ENCODE data around the gene GRK5. TPM values are rescaled to one million over a fixed set of nuclear protein-coding genes. Genes with fewer than 3 reads are reported as not detected.

Gene GRK5
- total RNA-seq, 1 experiment from 2014 or later, result 2.3 TPM

DNA sequence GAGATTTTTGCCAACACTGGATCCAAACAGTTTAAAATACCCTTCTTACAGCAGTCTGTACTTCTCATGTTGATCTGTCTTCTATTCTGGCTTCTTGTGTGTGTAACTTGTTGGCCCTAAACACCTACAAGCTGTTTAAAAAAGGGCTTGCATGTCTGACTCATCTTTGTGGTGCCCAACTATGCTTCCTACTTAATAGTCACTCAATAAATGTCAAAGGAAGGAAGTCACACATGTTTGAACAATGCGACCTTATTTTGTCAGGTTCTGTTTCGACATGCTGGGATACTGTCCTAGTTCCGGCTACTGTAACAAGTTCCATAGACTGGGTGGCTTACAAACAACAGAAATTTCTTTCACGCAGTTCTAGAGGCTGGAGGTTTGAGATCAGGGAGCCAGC is 9.4 kb upstream of the GRK5 start:
- ATAC-seq (no peak), DNase-seq (ENCODE audit: low spot score) (no peak)
- Mint-ChIP-seq H3K27me3 (ENCODE audit: low read depth) (no peaks in the 10 kb centered on the region; the same call in 1 of the 2 replicates), H3K4me3 (no peak overlapping the region), H3K27ac (no peak overlapping the region), H3K4me1 (peaks cover 9% of the 10 kb centered on the region), H3K36me3 (no peaks in the 10 kb centered on the region), H3K9me3 (no peaks in the 10 kb centered on the region)
- ChIA-PET POLR2A (interaction anchor here (0.5 kb wide), 1 partner anchor 243 kb away, joined by 4 read pairs; no protein-coding TSS in a partner anchor), CTCF (interaction anchor here (0.6 to 4.4 kb wide), 43 partner anchors 9 to 399 kb away, joined by 3 to 95 read pairs (median 7); partner anchors contain the start of genes DENND10, GRK5, SFXN4 and TIAL1)
- TF ChIP-seq, protein P1, sequence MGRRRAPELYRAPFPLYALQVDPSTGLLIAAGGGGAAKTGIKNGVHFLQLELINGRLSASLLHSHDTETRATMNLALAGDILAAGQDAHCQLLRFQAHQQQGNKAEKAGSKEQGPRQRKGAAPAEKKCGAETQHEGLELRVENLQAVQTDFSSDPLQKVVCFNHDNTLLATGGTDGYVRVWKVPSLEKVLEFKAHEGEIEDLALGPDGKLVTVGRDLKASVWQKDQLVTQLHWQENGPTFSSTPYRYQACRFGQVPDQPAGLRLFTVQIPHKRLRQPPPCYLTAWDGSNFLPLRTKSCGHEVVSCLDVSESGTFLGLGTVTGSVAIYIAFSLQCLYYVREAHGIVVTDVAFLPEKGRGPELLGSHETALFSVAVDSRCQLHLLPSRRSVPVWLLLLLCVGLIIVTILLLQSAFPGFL (CRISPR knock-in tag; IDR thresholded peaks at IDR 0.05; ENCODE audit: borderline replicate concordance), result no peak
- TF ChIP-seq ETV6 (CRISPR knock-in tag; IDR thresholded peaks at IDR 0.05) (no peak), FOXP1 (CRISPR knock-in tag; IDR thresholded peaks at IDR 0.05; ENCODE audit: borderline replicate concordance) (no peak), NFE2L1 (CRISPR knock-in tag; IDR thresholded peaks at IDR 0.05) (no peak), OVOL2 (CRISPR knock-in tag; IDR thresholded peaks at IDR 0.05; ENCODE audit: borderline replicate concordance) (no peak), FOXK1 (CRISPR knock-in tag; IDR thresholded peaks at IDR 0.05) (no peak), EMX1 (CRISPR knock-in tag; IDR thresholded peaks at IDR 0.05) (no peak), ESRRA (CRISPR knock-in tag; IDR thresholded peaks at IDR 0.05; ENCODE audit: borderline replicate concordance) (no peak), SOX15 (CRISPR knock-in tag; IDR thresholded peaks at IDR 0.05) (no peak), GABPB1 (CRISPR knock-in tag; IDR thresholded peaks at IDR 0.05) (no peak), NFATC4 (CRISPR knock-in tag; IDR thresholded peaks at IDR 0.05) (no peak), CBFB (CRISPR knock-in tag; IDR thresholded peaks at IDR 0.05; ENCODE audit: low read depth) (no peak), GRHL2 (CRISPR knock-in tag; IDR thresholded peaks at IDR 0.05; ENCODE audit: insufficient replicate concordance, severe bottlenecking) (no peak)
- TF ChIP-seq, protein P2, sequence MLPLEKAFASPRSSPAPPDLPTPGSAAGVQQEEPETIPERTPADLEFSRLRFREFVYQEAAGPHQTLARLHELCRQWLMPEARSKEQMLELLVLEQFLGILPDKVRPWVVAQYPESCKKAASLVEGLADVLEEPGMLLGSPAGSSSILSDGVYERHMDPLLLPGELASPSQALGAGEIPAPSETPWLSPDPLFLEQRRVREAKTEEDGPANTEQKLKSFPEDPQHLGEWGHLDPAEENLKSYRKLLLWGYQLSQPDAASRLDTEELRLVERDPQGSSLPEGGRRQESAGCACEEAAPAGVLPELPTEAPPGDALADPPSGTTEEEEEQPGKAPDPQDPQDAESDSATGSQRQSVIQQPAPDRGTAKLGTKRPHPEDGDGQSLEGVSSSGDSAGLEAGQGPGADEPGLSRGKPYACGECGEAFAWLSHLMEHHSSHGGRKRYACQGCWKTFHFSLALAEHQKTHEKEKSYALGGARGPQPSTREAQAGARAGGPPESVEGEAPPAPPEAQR (CRISPR knock-in tag; IDR thresholded peaks at IDR 0.05), result no peak
- TF ChIP-seq, protein P3, sequence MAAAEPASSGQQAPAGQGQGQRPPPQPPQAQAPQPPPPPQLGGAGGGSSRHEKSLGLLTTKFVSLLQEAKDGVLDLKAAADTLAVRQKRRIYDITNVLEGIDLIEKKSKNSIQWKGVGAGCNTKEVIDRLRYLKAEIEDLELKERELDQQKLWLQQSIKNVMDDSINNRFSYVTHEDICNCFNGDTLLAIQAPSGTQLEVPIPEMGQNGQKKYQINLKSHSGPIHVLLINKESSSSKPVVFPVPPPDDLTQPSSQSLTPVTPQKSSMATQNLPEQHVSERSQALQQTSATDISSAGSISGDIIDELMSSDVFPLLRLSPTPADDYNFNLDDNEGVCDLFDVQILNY (CRISPR knock-in tag; IDR thresholded peaks at IDR 0.05), result no peak
- TF ChIP-seq, protein P4, sequence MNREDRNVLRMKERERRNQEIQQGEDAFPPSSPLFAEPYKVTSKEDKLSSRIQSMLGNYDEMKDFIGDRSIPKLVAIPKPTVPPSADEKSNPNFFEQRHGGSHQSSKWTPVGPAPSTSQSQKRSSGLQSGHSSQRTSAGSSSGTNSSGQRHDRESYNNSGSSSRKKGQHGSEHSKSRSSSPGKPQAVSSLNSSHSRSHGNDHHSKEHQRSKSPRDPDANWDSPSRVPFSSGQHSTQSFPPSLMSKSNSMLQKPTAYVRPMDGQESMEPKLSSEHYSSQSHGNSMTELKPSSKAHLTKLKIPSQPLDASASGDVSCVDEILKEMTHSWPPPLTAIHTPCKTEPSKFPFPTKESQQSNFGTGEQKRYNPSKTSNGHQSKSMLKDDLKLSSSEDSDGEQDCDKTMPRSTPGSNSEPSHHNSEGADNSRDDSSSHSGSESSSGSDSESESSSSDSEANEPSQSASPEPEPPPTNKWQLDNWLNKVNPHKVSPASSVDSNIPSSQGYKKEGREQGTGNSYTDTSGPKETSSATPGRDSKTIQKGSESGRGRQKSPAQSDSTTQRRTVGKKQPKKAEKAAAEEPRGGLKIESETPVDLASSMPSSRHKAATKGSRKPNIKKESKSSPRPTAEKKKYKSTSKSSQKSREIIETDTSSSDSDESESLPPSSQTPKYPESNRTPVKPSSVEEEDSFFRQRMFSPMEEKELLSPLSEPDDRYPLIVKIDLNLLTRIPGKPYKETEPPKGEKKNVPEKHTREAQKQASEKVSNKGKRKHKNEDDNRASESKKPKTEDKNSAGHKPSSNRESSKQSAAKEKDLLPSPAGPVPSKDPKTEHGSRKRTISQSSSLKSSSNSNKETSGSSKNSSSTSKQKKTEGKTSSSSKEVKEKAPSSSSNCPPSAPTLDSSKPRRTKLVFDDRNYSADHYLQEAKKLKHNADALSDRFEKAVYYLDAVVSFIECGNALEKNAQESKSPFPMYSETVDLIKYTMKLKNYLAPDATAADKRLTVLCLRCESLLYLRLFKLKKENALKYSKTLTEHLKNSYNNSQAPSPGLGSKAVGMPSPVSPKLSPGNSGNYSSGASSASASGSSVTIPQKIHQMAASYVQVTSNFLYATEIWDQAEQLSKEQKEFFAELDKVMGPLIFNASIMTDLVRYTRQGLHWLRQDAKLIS (CRISPR knock-in tag; IDR thresholded peaks at IDR 0.05; ENCODE audit: borderline replicate concordance), result no peak
- TF ChIP-seq, protein P5, sequence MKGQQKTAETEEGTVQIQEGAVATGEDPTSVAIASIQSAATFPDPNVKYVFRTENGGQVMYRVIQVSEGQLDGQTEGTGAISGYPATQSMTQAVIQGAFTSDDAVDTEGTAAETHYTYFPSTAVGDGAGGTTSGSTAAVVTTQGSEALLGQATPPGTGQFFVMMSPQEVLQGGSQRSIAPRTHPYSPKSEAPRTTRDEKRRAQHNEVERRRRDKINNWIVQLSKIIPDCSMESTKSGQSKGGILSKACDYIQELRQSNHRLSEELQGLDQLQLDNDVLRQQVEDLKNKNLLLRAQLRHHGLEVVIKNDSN (CRISPR knock-in tag; IDR thresholded peaks at IDR 0.05), result no peak
- TF ChIP-seq, protein P6, sequence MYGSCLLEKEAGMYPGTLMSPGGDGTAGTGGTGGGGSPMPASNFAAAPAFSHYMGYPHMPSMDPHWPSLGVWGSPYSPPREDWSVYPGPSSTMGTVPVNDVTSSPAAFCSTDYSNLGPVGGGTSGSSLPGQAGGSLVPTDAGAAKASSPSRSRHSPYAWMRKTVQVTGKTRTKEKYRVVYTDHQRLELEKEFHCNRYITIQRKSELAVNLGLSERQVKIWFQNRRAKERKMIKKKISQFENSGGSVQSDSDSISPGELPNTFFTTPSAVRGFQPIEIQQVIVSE (CRISPR knock-in tag; IDR thresholded peaks at IDR 0.05; ENCODE audit: borderline replicate concordance), result no peak
- TF ChIP-seq, protein P7, sequence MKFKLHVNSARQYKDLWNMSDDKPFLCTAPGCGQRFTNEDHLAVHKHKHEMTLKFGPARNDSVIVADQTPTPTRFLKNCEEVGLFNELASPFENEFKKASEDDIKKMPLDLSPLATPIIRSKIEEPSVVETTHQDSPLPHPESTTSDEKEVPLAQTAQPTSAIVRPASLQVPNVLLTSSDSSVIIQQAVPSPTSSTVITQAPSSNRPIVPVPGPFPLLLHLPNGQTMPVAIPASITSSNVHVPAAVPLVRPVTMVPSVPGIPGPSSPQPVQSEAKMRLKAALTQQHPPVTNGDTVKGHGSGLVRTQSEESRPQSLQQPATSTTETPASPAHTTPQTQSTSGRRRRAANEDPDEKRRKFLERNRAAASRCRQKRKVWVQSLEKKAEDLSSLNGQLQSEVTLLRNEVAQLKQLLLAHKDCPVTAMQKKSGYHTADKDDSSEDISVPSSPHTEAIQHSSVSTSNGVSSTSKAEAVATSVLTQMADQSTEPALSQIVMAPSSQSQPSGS (CRISPR knock-in tag; IDR thresholded peaks at IDR 0.05; ENCODE audit: borderline replicate concordance, low read depth), result no peak
